GM12874 (cell line): Measurements from ENCODE around the gene IGF2BP1.

Experiments
- TF ChIP-seq, protein P1 (sequence below): IDR thresholded peaks from 2 replicates; pipeline ENCODE4 v1.5.1; 2011; ENCODE audit warnings: low read depth, mild to moderate bottlenecking, control low read depth, low read length, moderate library complexity; ENCODE audit not compliant: insufficient read depth

The IGF2BP1 gene

DNA sequence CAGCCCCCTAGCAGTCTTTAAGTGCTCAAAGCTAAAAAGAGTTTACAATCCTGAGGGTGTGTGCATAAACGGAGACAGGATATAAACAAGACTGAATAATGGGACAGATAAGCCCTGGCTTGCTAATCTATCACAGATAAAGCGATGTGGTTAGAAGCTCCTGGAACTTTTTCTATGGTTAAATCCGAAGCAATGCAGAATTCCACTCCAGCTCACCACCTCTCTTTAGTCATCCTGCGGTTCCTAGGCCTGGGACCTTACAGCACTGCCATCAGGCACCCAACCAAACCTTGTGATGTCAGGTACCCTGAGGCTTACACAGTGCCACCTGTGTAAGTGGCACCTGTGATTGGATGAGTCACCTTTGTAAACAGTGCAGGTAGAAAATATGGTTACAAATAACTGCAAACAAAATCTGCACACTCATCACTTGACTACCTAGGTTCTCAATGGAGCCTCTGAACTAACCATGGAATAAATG, 103.9 kb downstream of the IGF2BP1 start:
- TF ChIP-seq, protein P1, sequence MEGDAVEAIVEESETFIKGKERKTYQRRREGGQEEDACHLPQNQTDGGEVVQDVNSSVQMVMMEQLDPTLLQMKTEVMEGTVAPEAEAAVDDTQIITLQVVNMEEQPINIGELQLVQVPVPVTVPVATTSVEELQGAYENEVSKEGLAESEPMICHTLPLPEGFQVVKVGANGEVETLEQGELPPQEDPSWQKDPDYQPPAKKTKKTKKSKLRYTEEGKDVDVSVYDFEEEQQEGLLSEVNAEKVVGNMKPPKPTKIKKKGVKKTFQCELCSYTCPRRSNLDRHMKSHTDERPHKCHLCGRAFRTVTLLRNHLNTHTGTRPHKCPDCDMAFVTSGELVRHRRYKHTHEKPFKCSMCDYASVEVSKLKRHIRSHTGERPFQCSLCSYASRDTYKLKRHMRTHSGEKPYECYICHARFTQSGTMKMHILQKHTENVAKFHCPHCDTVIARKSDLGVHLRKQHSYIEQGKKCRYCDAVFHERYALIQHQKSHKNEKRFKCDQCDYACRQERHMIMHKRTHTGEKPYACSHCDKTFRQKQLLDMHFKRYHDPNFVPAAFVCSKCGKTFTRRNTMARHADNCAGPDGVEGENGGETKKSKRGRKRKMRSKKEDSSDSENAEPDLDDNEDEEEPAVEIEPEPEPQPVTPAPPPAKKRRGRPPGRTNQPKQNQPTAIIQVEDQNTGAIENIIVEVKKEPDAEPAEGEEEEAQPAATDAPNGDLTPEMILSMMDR: no peak

DNA sequence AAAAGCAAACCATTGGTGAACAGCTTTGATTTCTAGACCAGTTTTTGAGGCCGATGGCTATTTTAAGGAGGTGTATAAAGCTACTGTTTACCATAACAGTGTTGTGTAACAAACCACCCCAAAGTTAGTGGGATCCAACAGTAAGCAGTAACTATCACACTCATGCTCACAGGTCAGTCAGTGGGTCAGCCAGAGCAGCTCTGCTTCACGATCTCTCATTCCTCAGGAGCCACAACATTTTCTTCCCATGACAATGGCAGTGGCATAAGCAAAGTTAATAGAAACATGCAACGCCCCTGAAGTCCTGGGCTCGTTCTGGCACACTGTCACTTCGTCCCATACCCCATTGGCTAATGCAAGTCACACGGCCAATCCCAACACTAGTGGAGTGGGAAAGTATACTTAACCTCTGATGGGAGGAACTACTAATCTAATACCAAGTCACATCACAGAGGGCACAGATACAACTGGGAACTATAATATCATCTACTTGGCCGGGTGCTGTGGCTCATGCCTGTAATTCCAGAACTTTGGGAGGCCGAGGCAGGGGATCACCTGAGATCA, 107.4 kb downstream of the IGF2BP1 start:
- TF ChIP-seq, protein P1: no peak
